ENCODE measurements around the gene TKT.

The TKT gene

GRCh38 chr3:53238886-53239285 is 16.9 kb downstream of the TKT start:
- TF ChIP-seq GATA3 (IDR thresholded peaks at IDR 0.05; ENCODE audit: low read depth, low read length) (no peak), GATA2 (IDR thresholded peaks at IDR 0.05; ENCODE audit: low read depth, low read length) (no peak)

- TF ChIP-seq GATA2 (IDR thresholded peaks at IDR 0.05; ENCODE audit: low read depth, low read length) = no peak
- no peak for TF ChIP-seq GATA3 (IDR thresholded peaks at IDR 0.05; ENCODE audit: low read depth, low read length)
Observed at GRCh38 chr3:53238051-53238850, 17.6 kb downstream of the TKT start.

- no peak for TF ChIP-seq GATA2 (IDR thresholded peaks at IDR 0.05; ENCODE audit: low read depth, low read length)
- TF ChIP-seq GATA3 (IDR thresholded peaks at IDR 0.05; ENCODE audit: low read depth, low read length) = no peak
Observed at GRCh38 chr3:53236112-53236841, 19.5 kb downstream of the TKT start.

- TF ChIP-seq GATA2 (IDR thresholded peaks at IDR 0.05; ENCODE audit: low read depth, low read length) = no peak
- TF ChIP-seq GATA3 (IDR thresholded peaks at IDR 0.05; ENCODE audit: low read depth, low read length) = no peak
Observed at GRCh38 chr3:53235545-53235944, 20.3 kb downstream of the TKT start.

GRCh38 chr3:53234841-53235232 is 21.0 kb downstream of the TKT start:
- TF ChIP-seq GATA3 (IDR thresholded peaks at IDR 0.05; ENCODE audit: low read depth, low read length) (no peak), GATA2 (IDR thresholded peaks at IDR 0.05; ENCODE audit: low read depth, low read length) (no peak)

- TF ChIP-seq GATA3 (IDR thresholded peaks at IDR 0.05; ENCODE audit: low read depth, low read length) (no peak), GATA2 (IDR thresholded peaks at IDR 0.05; ENCODE audit: low read depth, low read length) (no peak)
Observed at GRCh38 chr3:53234130-53234840, 21.5 kb downstream of the TKT start.

- TF ChIP-seq GATA2 (IDR thresholded peaks at IDR 0.05; ENCODE audit: low read depth, low read length) (no peak), GATA3 (IDR thresholded peaks at IDR 0.05; ENCODE audit: low read depth, low read length) (no peak)
Observed at GRCh38 chr3:53232641-53233377, 23.0 kb downstream of the TKT start.

GRCh38 chr3:53231532-53232511 is 24.0 kb downstream of the TKT start:
- TF ChIP-seq GATA2 (IDR thresholded peaks at IDR 0.05; ENCODE audit: low read depth, low read length) (no peak), GATA3 (IDR thresholded peaks at IDR 0.05; ENCODE audit: low read depth, low read length) (no peak)

GRCh38 chr3:53230789-53231188 is 25.0 kb downstream of the TKT start:
- TF ChIP-seq GATA3 (IDR thresholded peaks at IDR 0.05; ENCODE audit: low read depth, low read length) (no peak), GATA2 (IDR thresholded peaks at IDR 0.05; ENCODE audit: low read depth, low read length) (no peak)

GRCh38 chr3:53230041-53230621 is 25.7 kb downstream of the TKT start:
- no peak for TF ChIP-seq GATA2 (IDR thresholded peaks at IDR 0.05; ENCODE audit: low read depth, low read length)
- TF ChIP-seq GATA3 (IDR thresholded peaks at IDR 0.05; ENCODE audit: low read depth, low read length) = no peak

GRCh38 chr3:53229606-53230005 is 26.2 kb downstream of the TKT start:
- TF ChIP-seq GATA2 (IDR thresholded peaks at IDR 0.05; ENCODE audit: low read depth, low read length) = no peak
- no peak for TF ChIP-seq GATA3 (IDR thresholded peaks at IDR 0.05; ENCODE audit: low read depth, low read length)

- TF ChIP-seq GATA2 (IDR thresholded peaks at IDR 0.05; ENCODE audit: low read depth, low read length) = no peak
- no peak for TF ChIP-seq GATA3 (IDR thresholded peaks at IDR 0.05; ENCODE audit: low read depth, low read length)
Observed at GRCh38 chr3:53229171-53229570, 26.7 kb downstream of the TKT start.

Measured in SH-SY5Y (cell line).